Measurements from ENCODE around the gene IFIT1B.

DNA sequence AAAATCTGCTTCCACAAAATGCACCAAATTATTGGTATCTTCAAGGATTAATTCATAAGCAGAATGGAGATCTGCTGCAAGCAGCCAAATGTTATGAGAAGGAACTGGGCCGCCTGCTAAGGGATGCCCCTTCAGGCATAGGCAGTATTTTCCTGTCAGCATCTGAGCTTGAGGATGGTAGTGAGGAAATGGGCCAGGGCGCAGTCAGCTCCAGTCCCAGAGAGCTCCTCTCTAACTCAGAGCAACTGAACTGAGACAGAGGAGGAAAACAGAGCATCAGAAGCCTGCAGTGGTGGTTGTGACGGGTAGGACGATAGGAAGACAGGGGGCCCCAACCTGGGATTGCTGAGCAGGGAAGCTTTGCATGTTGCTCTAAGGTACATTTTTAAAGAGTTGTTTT is 38.0 kb upstream of the IFIT1B start:
- TF ChIP-seq, protein P1, sequence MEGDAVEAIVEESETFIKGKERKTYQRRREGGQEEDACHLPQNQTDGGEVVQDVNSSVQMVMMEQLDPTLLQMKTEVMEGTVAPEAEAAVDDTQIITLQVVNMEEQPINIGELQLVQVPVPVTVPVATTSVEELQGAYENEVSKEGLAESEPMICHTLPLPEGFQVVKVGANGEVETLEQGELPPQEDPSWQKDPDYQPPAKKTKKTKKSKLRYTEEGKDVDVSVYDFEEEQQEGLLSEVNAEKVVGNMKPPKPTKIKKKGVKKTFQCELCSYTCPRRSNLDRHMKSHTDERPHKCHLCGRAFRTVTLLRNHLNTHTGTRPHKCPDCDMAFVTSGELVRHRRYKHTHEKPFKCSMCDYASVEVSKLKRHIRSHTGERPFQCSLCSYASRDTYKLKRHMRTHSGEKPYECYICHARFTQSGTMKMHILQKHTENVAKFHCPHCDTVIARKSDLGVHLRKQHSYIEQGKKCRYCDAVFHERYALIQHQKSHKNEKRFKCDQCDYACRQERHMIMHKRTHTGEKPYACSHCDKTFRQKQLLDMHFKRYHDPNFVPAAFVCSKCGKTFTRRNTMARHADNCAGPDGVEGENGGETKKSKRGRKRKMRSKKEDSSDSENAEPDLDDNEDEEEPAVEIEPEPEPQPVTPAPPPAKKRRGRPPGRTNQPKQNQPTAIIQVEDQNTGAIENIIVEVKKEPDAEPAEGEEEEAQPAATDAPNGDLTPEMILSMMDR (IDR thresholded peaks at IDR 0.05) = no peak
- TF ChIP-seq POLR2A (IDR thresholded peaks at IDR 0.05) = no peak
